Ascending aorta (tissue), 2 donors: Measurements from ENCODE around the gene HS3ST4. TPM values are rescaled to one million over a fixed set of nuclear protein-coding genes. Genes with fewer than 3 reads are reported as not detected.
"Not testable (repeated sequence)": the region's sequence is repeated elsewhere in the genome, so short reads cannot be mapped to it uniquely, and the experiment has no call there.

Experiments used
- DNase-seq, 2 donors: peaks; one replicate each; pipeline ENCODE4 v3.0.0-alpha.2; 2019; ENCODE audit warnings: low spot score in 2 of 2
- H3K27ac ChIP-seq, 2 donors: fragments of 200-600 bp; sonication (generic); one replicate each; pipeline ENCODE4 v1.5.1; 2016 to 2017; ENCODE audit warnings: mild to moderate bottlenecking in 1 of 2
- H3K27me3 ChIP-seq: fragments of 200-600 bp; sonication (generic); one replicate; pipeline ENCODE4 v1.5.1; 2017
- H3K36me3 ChIP-seq, 2 donors: fragments of 200-600 bp; sonication (generic); one replicate each; pipeline ENCODE4 v1.5.1; 2016
- H3K4me1 ChIP-seq, 2 donors: fragments of 200-600 bp; sonication (generic); one replicate each; pipeline ENCODE4 v1.5.1; 2016 to 2017; ENCODE audit warnings: mild to moderate bottlenecking in 1 of 2
- H3K4me3 ChIP-seq, 2 donors: fragments of 200-600 bp; sonication (generic); one replicate each; pipeline ENCODE4 v1.5.1; 2016 to 2017; ENCODE audit warnings: mild to moderate bottlenecking in 1 of 2
- H3K9me3 ChIP-seq, 2 donors: fragments of 200-600 bp; sonication (generic); one replicate each; pipeline ENCODE4 v1.5.1; 2016
- CTCF ChIP-seq, 3 experiments: fragments of 200-600 bp in 2 of 3; fragments of 450-650 bp in 1 of 3; sonication (generic) in 2 of 3; IDR thresholded peaks; one replicate each; pipeline ENCODE4 v1.5.1; 2016 to 2019; ENCODE audit warnings: antibody characterized with exemption in 3 of 3, mild to moderate bottlenecking in 1 of 3, moderate library complexity in 1 of 3
- intact Hi-C: fragments of 100-400 bp; cut with DNase I; formaldehyde crosslinking; loops from one replicate; pipeline ENCODE4 v1.15.1; 2023
- total RNA-seq: library from RNA; depleted of rRNA; stranded (reverse); fragments of >200 nt; gene quantifications from one replicate; pipeline ENCODE4 v1.1.0, GENCODE V29; 2016

The HS3ST4 gene
- total RNA-seq, 1 donor from 2014 or later: not detected

- TF ChIP-seq CTCF (IDR thresholded peaks at IDR 0.05): no peak
- DNase-seq: no peak
- intact Hi-C loops: no loop called here
- Histone ChIP-seq H3K36me3 (no peaks in the 10 kb centered on the region), H3K9me3 (no peaks in the 10 kb centered on the region), H3K4me3 (no peak overlapping the region), H3K27me3 (no peaks in the 10 kb centered on the region), H3K27ac (no peak overlapping the region), H3K4me1 (no peaks in the 10 kb centered on the region)
These were observed 379.5 kb downstream of the HS3ST4 start for GRCh38 chr16:26071101-26071866.

- H3K4me1 ChIP-seq: no peaks in the 10 kb centered on the region
- H3K36me3 ChIP-seq: no peaks in the 10 kb centered on the region
- no peaks in the 10 kb centered on the region for H3K27me3 ChIP-seq
- H3K4me3 ChIP-seq: no peak overlapping the region
- DNase-seq: no peak
- no peaks in the 10 kb centered on the region for H3K9me3 ChIP-seq
- intact Hi-C loops: no loop called here
- no peak for TF ChIP-seq CTCF (IDR thresholded peaks at IDR 0.05)
- no peak overlapping the region for H3K27ac ChIP-seq
These were observed 387.1 kb downstream of the HS3ST4 start for GRCh38 chr16:26078716-26079355.

- Histone ChIP-seq H3K4me1 (no peaks in the 10 kb centered on the region), H3K27me3 (no peaks in the 10 kb centered on the region), H3K36me3 (no peaks in the 10 kb centered on the region), H3K27ac (no peak overlapping the region), H3K4me3 (no peak overlapping the region), H3K9me3 (no peaks in the 10 kb centered on the region)
- no peak for TF ChIP-seq CTCF (IDR thresholded peaks at IDR 0.05)
- DNase-seq: no peak
- intact Hi-C loops: no loop called here
These were observed 395.3 kb downstream of the HS3ST4 start for GRCh38 chr16:26087091-26087490.

GRCh38 chr16:26091511-26091910 lies 399.8 kb downstream of the HS3ST4 start:
- intact Hi-C loops: no loop called here
- Histone ChIP-seq H3K27me3 (no peaks in the 10 kb centered on the region), H3K27ac (no peak overlapping the region), H3K9me3 (no peaks in the 10 kb centered on the region), H3K4me1 (no peaks in the 10 kb centered on the region), H3K36me3 (no peaks in the 10 kb centered on the region), H3K4me3 (no peak overlapping the region)
- DNase-seq: no peak
- TF ChIP-seq CTCF (IDR thresholded peaks at IDR 0.05): no peak

- H3K9me3 ChIP-seq, H3K4me3 ChIP-seq, H3K27me3 ChIP-seq, H3K4me1 ChIP-seq, DNase-seq, intact Hi-C loops, H3K27ac ChIP-seq, H3K36me3 ChIP-seq: not testable (repeated sequence)
These were observed 406.4 kb downstream of the HS3ST4 start for GRCh38 chr16:26098206-26098605.

- H3K36me3 ChIP-seq: no peaks in the 10 kb centered on the region
- no peaks in the 10 kb centered on the region for H3K27me3 ChIP-seq
- H3K27ac ChIP-seq: no peak overlapping the region
- intact Hi-C loops: no loop called here
- H3K9me3 ChIP-seq: no peaks in the 10 kb centered on the region
- H3K4me3 ChIP-seq: no peak overlapping the region
- no peak for TF ChIP-seq CTCF (IDR thresholded peaks at IDR 0.05)
- no peak for DNase-seq
- H3K4me1 ChIP-seq: no peaks in the 10 kb centered on the region
These were observed 410.6 kb downstream of the HS3ST4 start for GRCh38 chr16:26102369-26102768.
